GM10266 (cell line): Measurements from ENCODE around the gene TUBA4B.

ENCODE experiments used
- DNase-seq: peaks from one replicate; pipeline ENCODE4 v3.0.0; 2012; ENCODE audit errors: extremely low spot score
- TF ChIP-seq, protein P1 (sequence below): IDR thresholded peaks from 2 replicates; pipeline ENCODE4 v1.5.1; 2012; ENCODE audit warnings: mild to moderate bottlenecking, low read depth; ENCODE audit not compliant: control insufficient read depth, insufficient read depth; ENCODE audit errors: missing control alignments

The TUBA4B gene

DNA sequence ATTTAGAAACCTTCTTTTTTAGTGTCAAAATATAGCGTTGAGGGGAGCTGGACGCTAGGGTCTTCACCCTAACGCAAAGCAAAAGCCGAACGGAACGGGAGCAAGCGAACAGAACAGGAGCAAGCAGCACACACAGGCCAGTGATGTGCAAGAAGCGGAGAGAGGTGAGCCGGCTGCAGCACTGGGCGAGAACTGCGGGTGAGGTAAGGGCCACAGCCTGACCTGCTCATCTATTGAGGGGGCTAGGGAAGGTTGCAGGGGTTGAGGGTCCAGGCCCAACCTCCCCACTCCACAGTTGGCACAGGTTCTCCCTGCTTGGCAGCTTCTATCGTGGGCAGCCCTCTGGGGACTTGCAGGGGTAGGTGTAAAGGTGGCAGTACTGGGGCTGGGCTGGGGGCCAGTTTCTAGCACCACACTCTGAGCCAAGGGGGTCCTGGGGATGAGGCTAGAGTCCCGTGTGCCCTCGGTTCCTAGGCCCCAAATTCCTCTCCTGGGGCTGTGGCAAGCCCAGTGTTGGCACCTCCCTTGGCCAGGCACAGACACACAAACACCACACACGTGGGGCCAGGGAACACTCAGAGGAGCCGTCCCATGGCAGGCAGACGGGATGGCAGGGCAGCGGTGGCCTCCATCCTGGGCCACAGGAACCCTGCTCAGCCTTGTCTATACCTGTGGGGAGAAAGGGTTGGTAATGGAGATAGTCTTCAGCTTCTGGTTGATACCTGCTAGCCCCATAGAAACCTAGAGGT is 33.1 kb upstream of the TUBA4B start:
- TF ChIP-seq, protein P1, sequence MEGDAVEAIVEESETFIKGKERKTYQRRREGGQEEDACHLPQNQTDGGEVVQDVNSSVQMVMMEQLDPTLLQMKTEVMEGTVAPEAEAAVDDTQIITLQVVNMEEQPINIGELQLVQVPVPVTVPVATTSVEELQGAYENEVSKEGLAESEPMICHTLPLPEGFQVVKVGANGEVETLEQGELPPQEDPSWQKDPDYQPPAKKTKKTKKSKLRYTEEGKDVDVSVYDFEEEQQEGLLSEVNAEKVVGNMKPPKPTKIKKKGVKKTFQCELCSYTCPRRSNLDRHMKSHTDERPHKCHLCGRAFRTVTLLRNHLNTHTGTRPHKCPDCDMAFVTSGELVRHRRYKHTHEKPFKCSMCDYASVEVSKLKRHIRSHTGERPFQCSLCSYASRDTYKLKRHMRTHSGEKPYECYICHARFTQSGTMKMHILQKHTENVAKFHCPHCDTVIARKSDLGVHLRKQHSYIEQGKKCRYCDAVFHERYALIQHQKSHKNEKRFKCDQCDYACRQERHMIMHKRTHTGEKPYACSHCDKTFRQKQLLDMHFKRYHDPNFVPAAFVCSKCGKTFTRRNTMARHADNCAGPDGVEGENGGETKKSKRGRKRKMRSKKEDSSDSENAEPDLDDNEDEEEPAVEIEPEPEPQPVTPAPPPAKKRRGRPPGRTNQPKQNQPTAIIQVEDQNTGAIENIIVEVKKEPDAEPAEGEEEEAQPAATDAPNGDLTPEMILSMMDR: no peak
- DNase-seq: no peak

DNA sequence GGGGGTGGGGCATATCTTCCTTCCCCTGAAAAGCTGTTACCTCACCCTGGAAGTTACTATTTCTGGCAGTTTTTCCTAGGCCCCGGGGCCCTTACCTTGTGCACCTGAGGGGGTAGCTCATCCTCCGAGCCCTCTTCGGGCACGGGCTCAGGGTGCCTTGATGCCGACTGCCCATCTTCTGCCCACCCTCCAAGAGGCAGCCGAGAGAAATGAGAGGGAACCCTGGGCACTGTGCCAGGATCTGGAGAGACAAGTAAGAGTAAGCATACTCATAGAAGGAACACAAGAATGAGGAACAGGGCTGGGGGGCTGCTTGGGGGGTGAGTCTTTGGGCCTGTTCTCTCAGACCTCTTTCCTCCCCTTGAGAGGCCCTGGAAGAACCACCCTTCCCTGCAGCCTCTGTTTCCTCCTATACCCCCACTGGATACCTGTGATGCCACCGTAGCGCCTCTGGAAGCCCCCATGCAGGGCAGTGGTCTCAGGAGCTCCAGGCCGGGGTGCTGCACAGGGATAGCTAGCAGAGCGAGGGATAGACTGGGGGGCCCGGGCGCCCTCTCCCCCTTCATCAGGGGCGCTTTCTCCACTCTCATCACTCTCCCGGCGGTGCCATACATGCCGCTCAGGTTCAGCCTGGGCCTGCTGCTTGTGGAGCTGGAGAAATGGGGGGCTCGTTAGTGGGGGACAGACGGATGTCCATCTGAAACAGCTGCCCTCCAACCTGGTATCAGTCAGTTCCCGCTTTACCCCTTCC is 32.2 kb upstream of the TUBA4B start:
- no peak for DNase-seq
- TF ChIP-seq, protein P1: no peak

DNA sequence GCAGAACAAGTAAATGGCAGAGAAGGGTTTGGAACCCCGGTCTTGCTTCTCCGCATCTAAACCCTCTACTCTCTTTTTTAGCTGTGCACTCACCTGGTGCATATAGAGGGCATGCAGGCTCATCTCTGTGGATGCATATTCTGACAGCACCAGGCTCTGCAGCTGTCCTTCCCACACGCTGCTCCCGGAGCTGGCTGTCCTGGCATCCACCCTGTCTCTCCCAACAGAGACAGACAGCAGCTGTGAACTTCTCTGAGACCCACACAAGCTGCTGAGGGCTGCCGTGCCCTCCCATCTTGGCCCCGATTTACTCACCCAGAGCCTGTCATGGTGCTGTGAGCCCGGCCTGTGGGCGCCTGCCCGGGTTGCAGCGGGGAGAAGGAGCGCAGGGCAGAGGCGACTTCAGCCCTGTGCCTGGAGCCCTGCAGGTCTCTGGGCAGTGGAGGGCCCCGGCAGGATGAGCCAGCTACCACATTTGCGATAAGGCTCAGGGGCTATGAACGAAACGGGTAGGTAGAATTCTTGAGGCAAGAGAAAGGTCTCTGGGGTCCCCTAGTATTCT is 31.0 kb upstream of the TUBA4B start:
- TF ChIP-seq, protein P1: no peak
- no peak for DNase-seq

DNA sequence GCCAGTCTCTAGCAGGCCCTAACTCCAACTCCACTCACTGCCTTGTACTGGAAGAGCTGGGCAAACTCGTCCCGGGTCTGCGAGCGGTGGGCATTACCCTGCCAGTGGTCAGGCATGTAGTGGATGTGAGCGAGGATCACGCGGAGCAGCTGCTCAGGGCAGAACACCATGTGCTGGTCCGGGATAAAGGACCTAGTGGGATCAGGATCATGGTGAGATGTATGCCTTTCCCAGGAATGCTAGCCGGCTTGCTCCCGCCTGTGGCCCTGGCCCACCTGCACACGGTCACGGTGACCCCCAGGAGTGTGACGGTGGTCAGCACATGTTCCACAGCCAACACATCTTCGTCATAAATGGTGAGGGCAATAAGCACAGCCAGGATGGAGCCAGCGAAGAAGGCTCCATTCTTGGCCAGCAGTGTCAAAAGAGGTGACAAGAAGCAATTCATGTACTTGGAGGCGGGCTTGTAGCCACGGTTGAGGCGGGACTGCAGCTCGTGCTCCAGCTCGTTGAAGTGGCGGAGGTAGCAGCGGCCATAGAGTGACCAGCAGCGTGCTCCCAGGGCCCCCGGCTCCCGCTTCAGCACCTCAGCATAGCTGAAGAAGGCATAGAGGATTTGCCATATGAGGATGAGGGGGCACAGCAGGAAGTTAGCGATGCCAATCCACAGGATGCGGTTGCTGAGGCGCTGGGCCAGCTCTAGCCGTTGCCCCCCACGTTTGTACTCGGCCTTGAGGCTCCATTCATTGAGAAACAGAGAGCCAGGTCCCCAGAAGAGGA is 29.0 kb upstream of the TUBA4B start:
- DNase-seq: no peak
- TF ChIP-seq, protein P1: no peak

DNA sequence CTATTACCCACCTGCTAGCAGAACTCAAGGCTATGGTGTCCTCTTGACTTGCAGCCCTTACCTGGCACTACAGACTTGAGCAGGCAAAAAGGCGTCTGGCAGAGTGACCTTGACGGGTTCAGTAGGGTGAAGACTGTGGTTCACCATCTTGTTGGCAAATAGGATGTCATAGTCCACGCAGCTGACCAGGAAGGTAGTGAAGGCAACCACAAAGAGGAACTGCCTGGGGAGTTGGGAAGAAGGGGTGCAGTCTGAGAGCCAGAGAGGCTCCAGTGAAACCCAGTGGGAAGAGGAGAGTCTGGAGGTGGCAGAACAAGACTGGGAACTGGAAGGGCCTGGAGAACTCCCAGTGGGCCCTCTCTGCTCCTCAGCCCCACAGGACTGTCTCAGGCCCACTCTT is 27.7 kb upstream of the TUBA4B start:
- DNase-seq: no peak
- TF ChIP-seq, protein P1: no peak

DNA sequence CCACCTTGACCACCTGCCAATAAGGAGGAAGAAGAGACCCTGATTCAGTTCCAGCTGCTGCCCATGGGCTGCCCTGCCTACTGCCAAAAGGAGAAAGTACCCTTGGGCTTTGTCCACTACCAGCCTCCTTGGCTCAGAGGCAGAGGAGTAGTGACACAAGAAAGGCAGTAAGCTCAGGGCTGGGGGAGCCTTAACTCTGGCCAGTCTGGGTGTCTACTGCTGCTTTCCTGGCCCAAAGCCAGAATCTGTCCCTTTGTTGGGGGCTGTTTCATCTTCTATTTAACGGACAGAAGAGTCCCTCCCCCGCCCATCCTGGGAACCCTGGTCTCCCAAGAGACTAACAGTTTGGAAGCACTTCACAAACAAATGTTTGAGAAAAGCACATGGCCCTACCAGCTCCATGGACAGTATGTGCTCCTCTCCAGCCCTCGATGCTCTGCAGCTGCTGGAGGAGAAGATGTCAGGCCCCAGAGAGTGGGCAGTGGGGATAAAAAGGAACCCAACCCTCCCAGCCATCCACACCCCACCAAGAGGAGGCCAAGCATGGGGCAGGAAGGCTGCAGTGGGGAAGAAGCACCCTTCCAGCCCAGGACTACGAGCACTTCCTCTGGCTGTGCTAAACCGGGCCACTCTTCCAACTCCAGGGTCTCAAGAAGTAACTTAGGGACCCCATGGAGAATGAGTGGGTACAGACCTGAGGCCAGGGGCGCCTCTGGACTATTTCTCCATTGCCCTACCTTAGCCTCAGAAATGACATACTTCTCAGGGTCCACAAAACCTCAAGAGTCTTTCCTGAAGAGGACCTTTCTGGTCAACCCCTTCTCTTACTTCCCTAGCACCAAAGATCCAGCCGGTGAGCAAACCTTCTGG is 24.8 kb upstream of the TUBA4B start:
- TF ChIP-seq, protein P1: no peak
- DNase-seq: no peak
